ENCODE measurements around the gene ROBO2.

GRCh38 chr3:77028005-77028404 is 11.9 kb upstream of the ROBO2 start:
- TF ChIP-seq JUN (IDR thresholded peaks at IDR 0.05): no peak
- TF ChIP-seq GATA3 (IDR thresholded peaks at IDR 0.05; ENCODE audit: borderline replicate concordance): no peak
- TF ChIP-seq RFX5 (IDR thresholded peaks at IDR 0.05): no peak
- TF ChIP-seq CTCF (IDR thresholded peaks at IDR 0.05): no peak
- no peak for TF ChIP-seq SREBF2 (IDR thresholded peaks at IDR 0.05)
- no peak for TF ChIP-seq CEBPB (IDR thresholded peaks at IDR 0.05)
- TF ChIP-seq POLR2A (IDR thresholded peaks at IDR 0.05; ENCODE audit: low read length): no peak
- TF ChIP-seq CBX2 (IDR thresholded peaks at IDR 0.05; ENCODE audit: borderline replicate concordance, low read depth): no peak
- TF ChIP-seq RAD21 (conservative IDR thresholded peaks at IDR 0.05 in 1 of 2, IDR thresholded peaks at IDR 0.05 in 1 of 2): no peak
